Breast epithelium (tissue), 4 donors: ENCODE results near the gene ABCG5. TPM values are rescaled to one million over a fixed set of nuclear protein-coding genes. Genes with fewer than 3 reads are reported as not detected.

Source experiments
- DNase-seq, 2 donors: peaks; one replicate each; pipeline ENCODE4 v3.0.0-alpha.2; 2019; ENCODE audit warnings: low spot score in 2 of 2
- H3K27ac ChIP-seq, 2 donors: fragments of 200-600 bp; sonication (generic) in 1 of 2; one replicate each; pipeline ENCODE4 v1.5.1; 2016 to 2019; ENCODE audit warnings: mild to moderate bottlenecking in 1 of 2
- H3K27me3 ChIP-seq, 2 donors: fragments of 200-600 bp; sonication (generic) in 1 of 2; one replicate each; pipeline versions ENCODE4 v1.5.1 to v1.6.0; 2017 to 2019; ENCODE audit warnings: control low read depth in 1 of 2, mild to moderate bottlenecking in 1 of 2
- H3K36me3 ChIP-seq: fragments of 200-600 bp; one replicate; pipeline ENCODE4 v1.5.1; 2019
- H3K4me1 ChIP-seq, 2 donors: fragments of 200-600 bp; sonication (generic); one replicate each; pipeline ENCODE4 v1.5.1; 2016 to 2019; ENCODE audit warnings: control low read depth in 1 of 2
- H3K4me3 ChIP-seq, 3 donors: fragments of 200-600 bp; sonication (generic); 1 replicate in 2 of 3; 2 replicates in 1 of 3; pipeline ENCODE4 v1.5.1; 2016 to 2019; ENCODE audit warnings: mild to moderate bottlenecking in 3 of 3, moderate library complexity in 2 of 3
- H3K9me3 ChIP-seq, 2 donors: fragments of 200-600 bp; sonication (generic) in 1 of 2; one replicate each; pipeline ENCODE4 v1.5.1; 2016 to 2019; ENCODE audit warnings: control low read depth in 1 of 2
- CTCF ChIP-seq, 3 donors: fragments of 450-650 bp; IDR thresholded peaks; one replicate each; pipeline ENCODE4 v1.5.1; 2016 to 2017; ENCODE audit warnings: antibody characterized with exemption in 3 of 3, mild to moderate bottlenecking in 3 of 3, moderate library complexity in 3 of 3
- POLR2A ChIP-seq: fragments of 450-650 bp; IDR thresholded peaks from one replicate; pipeline ENCODE4 v1.6.1; 2016; ENCODE audit warnings: antibody characterized with exemption, mild to moderate bottlenecking, moderate library complexity
- POLR2AphosphoS5 ChIP-seq, 3 donors: sonication (generic); formaldehyde crosslinking; IDR thresholded peaks; one replicate each; pipeline ENCODE4 v1.6.1; 2017; ENCODE audit warnings: antibody characterized with exemption in 3 of 3
- intact Hi-C: fragments of 100-400 bp; cut with DNase I; formaldehyde crosslinking; loops from one replicate; pipeline ENCODE4 v1.15.1; 2023; ENCODE audit warnings: low total_unique reads
- total RNA-seq, 3 donors: library from RNA; depleted of rRNA; stranded (reverse); fragments of >200 nt; gene quantifications; one replicate each; pipeline ENCODE4 v1.1.0, GENCODE V29; 2016

ABCG5 gene
- total RNA-seq, 3 donors from 2014 or later: not detected

- Histone ChIP-seq H3K36me3 (no peaks in the 10 kb centered on the region), H3K27me3 (peaks cover 0 to 4% of the 10 kb centered on the region in 2 donors), H3K4me3 (no peak overlapping the region), H3K4me1 (no peaks in the 10 kb centered on the region), H3K9me3 (no peaks in the 10 kb centered on the region), H3K27ac (peak overlapping the region in 1 of 2 donors; percentile 57)
- intact Hi-C loops: loop anchor here (5.0 kb wide), 1 partner anchor 1546 kb away; no protein-coding TSS in a partner anchor
- TF ChIP-seq CTCF (IDR thresholded peaks at IDR 0.05) (no peak), POLR2AphosphoS5 (IDR thresholded peaks at IDR 0.05) (no peak)
- no peak for DNase-seq
These were observed 42.3 kb upstream of the ABCG5 start for GRCh38 chr2:43880952-43881351.

- Histone ChIP-seq H3K4me1 (no peaks in the 10 kb centered on the region), H3K27ac (peak overlapping the region in 1 of 2 donors; percentile 34), H3K4me3 (no peak overlapping the region), H3K27me3 (peaks cover 0 to 4% of the 10 kb centered on the region in 2 donors), H3K9me3 (no peaks in the 10 kb centered on the region), H3K36me3 (no peaks in the 10 kb centered on the region)
- no peak for TF ChIP-seq POLR2AphosphoS5 (IDR thresholded peaks at IDR 0.05)
- TF ChIP-seq POLR2A: no peak
- no peak for TF ChIP-seq CTCF (IDR thresholded peaks at IDR 0.05)
- intact Hi-C loops: loop anchor here (5.0 kb wide), 1 partner anchor 1547 kb away; no protein-coding TSS in a partner anchor
- DNase-seq: no peak
These were observed 41.8 kb upstream of the ABCG5 start for GRCh38 chr2:43880471-43880870.

- H3K4me1 ChIP-seq: no peaks in the 10 kb centered on the region
- no peak for DNase-seq
- no peak overlapping the region for H3K27ac ChIP-seq
- peaks cover 0 to 4% of the 10 kb centered on the region in 2 donors for H3K27me3 ChIP-seq
- no peak overlapping the region for H3K4me3 ChIP-seq
- H3K9me3 ChIP-seq: no peaks in the 10 kb centered on the region
- intact Hi-C loops: no loop called here
- TF ChIP-seq POLR2A (no peak), CTCF (IDR thresholded peaks at IDR 0.05) (no peak), POLR2AphosphoS5 (IDR thresholded peaks at IDR 0.05) (no peak)
- no peaks in the 10 kb centered on the region for H3K36me3 ChIP-seq
These were observed 40.6 kb upstream of the ABCG5 start for GRCh38 chr2:43879261-43879660.

- no peaks in the 10 kb centered on the region for H3K4me1 ChIP-seq
- no peak overlapping the region for H3K27ac ChIP-seq
- intact Hi-C loops: no loop called here
- no peak overlapping the region for H3K4me3 ChIP-seq
- H3K9me3 ChIP-seq: no peaks in the 10 kb centered on the region
- no peaks in the 10 kb centered on the region for H3K36me3 ChIP-seq
- H3K27me3 ChIP-seq: peaks cover 0 to 4% of the 10 kb centered on the region in 2 donors
- TF ChIP-seq POLR2A (no peak), CTCF (IDR thresholded peaks at IDR 0.05) (peak; percentile 45 to 75 (median 67))
- DNase-seq: peak in 1 of 2 donors; percentile 72
These were observed 39.3 kb upstream of the ABCG5 start for GRCh38 chr2:43877782-43878464.

- H3K4me1 ChIP-seq: no peaks in the 10 kb centered on the region
- no peak for DNase-seq
- intact Hi-C loops: no loop called here
- H3K36me3 ChIP-seq: no peaks in the 10 kb centered on the region
- TF ChIP-seq POLR2A (no peak), CTCF (IDR thresholded peaks at IDR 0.05) (no peak), POLR2AphosphoS5 (IDR thresholded peaks at IDR 0.05) (no peak)
- H3K4me3 ChIP-seq: no peak overlapping the region
- H3K27me3 ChIP-seq: peaks cover 0 to 4% of the 10 kb centered on the region in 2 donors
- no peaks in the 10 kb centered on the region for H3K9me3 ChIP-seq
- no peak overlapping the region for H3K27ac ChIP-seq
These were observed 36.3 kb upstream of the ABCG5 start for GRCh38 chr2:43874776-43875451.
